22Rv1 (cell line): ENCODE data around the gene ZNF423.

Source experiments
- H3K27ac ChIP-seq: fragments of 450-650 bp; 2 replicates; pipeline ENCODE4 v1.5.1; 2017
- ZFX ChIP-seq: fragments of 450-650 bp; IDR thresholded peaks from 2 replicates; pipeline ENCODE4 v1.6.1; 2017; ENCODE audit warnings: antibody characterized with exemption, borderline replicate concordance
- TF ChIP-seq, protein P1 (sequence below): fragments of 450-650 bp; IDR thresholded peaks from 2 replicates; pipeline ENCODE4 v1.5.1; 2017; ENCODE audit warnings: mild to moderate bottlenecking

ZNF423 gene

DNA sequence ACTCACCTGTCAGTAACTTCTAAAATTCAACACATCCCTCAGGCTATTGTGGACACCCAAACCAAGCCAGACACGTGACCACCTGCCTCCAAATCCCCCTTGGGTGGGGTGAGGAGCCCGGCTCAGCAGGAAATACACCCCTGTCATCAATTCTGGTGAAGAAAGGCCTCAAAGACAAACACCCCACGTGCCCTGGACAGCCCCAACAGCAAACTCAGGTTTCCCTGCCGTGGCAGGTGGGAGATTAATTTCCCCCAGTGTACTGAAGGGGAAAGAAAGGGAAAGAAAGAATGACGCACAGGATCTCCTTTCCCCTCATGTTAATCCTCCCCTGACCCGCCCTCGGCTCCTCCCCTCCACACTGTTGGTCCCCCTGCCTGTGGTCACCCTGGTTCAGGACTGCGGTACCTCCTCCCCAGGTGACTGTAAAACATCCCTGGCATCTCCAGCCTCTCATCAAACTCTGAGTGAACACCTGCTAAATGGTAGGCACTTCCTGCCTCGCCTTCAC is 98.3 kb downstream of the ZNF423 start:
- no peak overlapping the region for H3K27ac ChIP-seq
- TF ChIP-seq, protein P1, sequence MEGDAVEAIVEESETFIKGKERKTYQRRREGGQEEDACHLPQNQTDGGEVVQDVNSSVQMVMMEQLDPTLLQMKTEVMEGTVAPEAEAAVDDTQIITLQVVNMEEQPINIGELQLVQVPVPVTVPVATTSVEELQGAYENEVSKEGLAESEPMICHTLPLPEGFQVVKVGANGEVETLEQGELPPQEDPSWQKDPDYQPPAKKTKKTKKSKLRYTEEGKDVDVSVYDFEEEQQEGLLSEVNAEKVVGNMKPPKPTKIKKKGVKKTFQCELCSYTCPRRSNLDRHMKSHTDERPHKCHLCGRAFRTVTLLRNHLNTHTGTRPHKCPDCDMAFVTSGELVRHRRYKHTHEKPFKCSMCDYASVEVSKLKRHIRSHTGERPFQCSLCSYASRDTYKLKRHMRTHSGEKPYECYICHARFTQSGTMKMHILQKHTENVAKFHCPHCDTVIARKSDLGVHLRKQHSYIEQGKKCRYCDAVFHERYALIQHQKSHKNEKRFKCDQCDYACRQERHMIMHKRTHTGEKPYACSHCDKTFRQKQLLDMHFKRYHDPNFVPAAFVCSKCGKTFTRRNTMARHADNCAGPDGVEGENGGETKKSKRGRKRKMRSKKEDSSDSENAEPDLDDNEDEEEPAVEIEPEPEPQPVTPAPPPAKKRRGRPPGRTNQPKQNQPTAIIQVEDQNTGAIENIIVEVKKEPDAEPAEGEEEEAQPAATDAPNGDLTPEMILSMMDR: no peak
- TF ChIP-seq ZFX: no peak

DNA sequence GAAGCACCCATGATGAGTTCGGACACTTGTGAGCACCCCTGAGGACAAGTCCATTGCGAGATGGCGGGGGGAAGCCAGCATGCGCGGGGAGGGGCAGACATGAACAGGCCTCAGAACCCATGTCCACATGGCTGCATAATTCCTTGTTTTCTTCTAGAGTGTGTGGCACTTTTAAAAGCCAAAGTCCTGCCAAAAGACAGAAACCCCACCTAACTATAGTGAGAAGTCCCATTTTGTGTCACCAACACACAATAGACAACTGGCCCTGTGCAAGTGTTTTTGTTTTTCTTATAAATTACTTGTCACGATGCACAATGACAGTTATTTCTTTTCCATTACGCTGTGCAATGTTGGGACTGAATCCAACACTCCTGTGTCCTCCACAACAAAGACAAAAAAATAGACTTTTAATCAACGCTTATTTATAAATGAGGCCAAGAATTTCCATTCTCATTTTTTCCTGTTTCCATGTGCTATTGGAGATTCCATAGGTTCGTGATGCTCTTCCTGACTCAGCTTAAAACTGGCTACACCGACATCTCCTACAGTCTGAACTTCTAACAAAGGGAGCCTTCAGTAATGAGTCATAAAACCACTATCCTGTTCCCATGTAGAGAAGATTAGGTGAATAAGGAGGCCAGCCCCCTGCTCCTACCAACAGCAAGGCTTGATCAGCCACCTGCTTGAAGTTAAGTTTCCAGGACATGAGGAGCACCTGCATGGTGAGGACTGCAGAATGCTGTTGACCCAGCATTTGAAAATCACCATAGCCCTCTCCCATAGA is 98.9 kb downstream of the ZNF423 start:
- no peak overlapping the region for H3K27ac ChIP-seq
- TF ChIP-seq, protein P1: no peak

DNA sequence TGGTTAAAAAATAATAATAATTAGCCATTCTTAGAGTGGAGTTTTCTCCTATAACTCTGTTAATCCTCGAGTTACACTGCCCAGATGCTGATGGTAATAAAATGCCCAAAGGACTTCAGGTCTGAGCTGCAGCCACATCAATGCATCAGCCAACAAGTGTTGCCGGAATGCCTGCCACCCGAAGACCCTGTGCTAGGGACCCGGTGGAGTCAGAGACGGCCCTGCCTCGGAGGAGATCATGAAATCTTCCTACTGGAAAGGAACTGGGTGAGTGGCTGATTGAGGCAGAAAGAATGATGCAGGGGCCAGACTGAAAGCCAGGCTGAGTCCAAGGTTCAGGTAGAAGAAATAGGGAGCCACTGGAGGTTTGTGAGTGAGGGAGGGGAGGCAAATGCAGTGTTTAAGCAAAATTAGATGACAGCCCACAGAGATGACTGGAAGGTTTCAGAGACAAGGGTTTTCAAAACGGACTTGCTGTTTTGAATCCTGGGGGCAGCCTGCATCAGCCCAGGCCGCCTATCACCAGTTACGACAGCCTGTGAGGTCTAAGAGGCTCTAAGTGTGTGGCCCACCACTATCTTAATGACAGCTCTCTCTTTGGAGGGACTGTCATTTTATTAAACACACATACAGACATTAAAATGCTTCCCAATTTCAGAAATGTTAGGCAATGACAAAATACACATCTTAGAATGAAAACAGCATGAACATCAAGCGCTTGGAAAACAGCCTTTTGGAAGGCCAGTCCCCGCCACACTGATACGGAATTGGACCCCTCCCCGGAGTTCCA is 100.0 kb downstream of the ZNF423 start:
- no peak overlapping the region for H3K27ac ChIP-seq
- TF ChIP-seq ZFX: no peak
- TF ChIP-seq, protein P1: no peak

DNA sequence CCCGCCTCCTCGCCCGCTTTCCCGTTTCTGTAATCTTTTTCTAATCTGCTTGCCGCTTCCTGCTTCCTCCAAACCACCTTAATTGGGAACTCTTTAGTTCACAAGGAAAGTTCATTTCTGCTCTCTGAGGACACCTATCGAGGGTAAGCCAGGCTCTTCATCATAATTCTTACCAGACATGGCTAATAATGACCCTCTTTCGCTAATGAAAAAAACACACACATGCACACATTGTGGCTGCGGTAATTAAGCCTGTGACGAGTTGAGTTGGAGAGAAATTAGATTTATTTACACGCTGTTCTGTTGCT is 100.6 kb downstream of the ZNF423 start:
- no peak overlapping the region for H3K27ac ChIP-seq
- TF ChIP-seq, protein P1: peak; percentile 45
- TF ChIP-seq ZFX: no peak

DNA sequence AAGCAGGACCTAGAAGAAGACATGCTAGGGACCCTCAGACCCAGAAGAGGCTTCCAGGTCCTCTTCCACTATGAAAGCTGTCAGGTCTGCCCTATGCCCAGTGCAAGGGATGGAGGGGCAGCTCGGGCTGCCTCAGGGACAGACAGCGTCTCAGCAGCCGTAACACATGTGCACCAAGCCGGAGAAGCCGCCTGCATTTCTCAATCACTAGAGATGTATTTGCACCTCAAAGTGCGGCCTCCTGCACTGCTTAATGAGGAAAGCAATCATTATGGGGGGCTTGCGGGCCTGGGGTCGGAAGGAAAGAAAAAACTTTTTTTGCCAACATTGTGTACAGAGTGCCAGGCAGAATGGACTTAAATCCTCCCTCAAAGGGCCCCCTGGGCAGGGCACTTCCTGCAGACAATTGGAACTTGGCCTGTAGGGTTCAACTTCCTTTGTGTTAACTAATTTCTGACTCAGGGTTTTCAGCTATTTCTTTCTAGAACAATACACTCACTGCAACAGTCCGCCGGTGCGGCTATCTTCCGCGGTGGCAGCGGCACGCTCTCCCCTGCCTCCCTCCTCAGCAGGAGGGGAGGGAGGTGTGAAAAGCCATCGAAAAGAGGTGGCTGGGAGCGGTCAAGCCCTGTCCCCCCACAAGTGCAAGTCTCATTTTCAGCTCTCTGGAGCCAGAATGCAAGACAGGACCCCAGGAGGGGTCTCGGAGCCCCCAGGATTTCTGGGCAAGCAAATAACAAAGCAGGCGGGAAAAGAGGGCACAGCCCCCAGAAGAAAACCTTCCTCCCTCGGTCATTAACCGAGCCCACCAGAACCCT is 101.2 kb downstream of the ZNF423 start:
- no peak for TF ChIP-seq ZFX
- H3K27ac ChIP-seq: no peak overlapping the region

DNA sequence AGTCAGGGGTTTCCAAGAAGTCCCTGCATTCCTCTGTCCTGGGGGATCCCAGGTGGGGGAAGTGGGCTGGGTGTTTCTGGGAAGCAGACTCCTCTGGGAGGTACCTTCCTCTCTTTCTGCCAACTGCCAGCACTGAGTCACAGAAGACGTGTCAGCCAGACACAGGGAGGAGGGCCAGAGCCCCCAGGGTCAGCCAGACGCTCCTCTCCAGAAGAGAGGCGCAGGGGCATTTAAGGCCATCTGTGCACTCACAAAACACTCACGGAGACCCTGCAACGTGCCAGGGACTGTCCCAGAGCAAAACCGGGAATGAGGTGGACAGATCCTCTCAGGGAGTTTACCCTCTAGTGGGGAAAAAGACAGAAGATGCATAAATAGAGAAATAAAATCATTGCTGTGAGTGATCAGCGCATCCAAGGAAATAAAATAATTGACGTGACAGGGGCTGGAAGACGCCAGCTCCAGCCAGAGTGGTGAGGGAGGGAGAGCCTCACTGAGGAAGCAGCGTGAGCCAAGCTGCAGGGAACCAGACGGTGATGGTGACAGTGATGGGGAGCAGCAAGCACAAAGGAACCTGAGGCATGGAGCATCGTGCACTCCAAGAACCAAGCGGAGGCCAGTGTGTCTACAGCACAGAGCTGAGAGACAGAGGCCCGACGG is 105.4 kb downstream of the ZNF423 start:
- no peak for TF ChIP-seq ZFX
- TF ChIP-seq, protein P1: no peak
- H3K27ac ChIP-seq: no peak overlapping the region

DNA sequence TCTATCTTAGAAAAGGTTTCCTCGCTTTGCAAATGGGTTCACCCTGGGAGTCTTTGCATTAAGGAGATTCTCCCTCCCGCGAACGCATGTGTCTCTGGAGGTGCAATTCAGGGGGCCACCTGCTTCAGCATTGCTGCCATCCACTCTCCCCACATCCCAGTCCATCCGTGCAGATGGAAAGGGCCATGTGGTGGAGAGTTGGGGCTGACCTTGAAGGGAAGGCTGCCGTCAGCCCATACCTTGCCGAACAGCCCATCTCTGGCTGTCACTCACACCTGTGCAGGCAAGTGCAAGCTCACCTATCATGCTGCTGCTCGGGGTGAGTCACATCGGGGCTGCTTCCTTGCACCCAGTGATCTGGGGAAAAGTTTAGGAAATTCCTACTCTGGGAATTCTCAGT is 106.1 kb downstream of the ZNF423 start:
- H3K27ac ChIP-seq: no peak overlapping the region
- TF ChIP-seq ZFX: no peak
- TF ChIP-seq, protein P1: no peak
